Measurements from ENCODE around the gene ALCAM.

DNA sequence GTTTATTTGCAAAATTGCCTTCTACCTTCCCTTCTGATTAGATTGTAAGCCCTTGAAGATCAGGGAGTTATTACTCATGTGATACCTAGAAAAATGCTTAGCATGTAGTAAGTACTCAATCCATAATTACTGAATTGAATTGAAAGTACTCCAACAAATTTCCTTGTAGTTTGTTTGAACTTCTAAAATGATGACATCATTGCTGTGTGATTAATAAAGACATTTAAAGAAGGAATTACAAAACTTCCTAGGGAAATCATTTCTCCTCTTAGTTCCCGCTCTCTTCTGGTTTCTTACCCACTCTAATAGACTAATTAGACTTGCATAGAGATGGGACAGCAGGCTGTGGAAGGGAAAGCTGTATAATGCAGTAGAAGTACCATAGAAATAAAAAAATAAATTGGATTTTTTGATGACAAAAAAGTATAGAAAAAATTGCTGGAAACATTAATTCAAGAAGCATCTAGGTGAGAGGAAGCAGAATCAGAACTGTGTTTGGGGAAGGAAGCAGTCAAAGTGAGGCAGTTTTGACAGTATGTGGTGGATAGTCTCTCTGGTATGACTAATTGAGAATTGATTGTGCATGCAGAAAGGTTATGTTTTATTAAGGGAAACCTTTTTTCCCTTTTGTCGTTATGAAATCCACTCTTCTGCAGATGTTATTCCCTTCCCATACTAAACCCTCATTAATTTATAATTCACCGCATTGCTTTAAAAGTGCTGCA, 93.0 kb downstream of the ALCAM start:
- TF ChIP-seq TAF1 (IDR thresholded peaks at IDR 0.05; ENCODE audit: borderline replicate concordance, low read depth, low read length) = no peak
- TF ChIP-seq, protein P1, sequence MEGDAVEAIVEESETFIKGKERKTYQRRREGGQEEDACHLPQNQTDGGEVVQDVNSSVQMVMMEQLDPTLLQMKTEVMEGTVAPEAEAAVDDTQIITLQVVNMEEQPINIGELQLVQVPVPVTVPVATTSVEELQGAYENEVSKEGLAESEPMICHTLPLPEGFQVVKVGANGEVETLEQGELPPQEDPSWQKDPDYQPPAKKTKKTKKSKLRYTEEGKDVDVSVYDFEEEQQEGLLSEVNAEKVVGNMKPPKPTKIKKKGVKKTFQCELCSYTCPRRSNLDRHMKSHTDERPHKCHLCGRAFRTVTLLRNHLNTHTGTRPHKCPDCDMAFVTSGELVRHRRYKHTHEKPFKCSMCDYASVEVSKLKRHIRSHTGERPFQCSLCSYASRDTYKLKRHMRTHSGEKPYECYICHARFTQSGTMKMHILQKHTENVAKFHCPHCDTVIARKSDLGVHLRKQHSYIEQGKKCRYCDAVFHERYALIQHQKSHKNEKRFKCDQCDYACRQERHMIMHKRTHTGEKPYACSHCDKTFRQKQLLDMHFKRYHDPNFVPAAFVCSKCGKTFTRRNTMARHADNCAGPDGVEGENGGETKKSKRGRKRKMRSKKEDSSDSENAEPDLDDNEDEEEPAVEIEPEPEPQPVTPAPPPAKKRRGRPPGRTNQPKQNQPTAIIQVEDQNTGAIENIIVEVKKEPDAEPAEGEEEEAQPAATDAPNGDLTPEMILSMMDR (IDR thresholded peaks at IDR 0.05) = no peak
- TF ChIP-seq, protein P2, sequence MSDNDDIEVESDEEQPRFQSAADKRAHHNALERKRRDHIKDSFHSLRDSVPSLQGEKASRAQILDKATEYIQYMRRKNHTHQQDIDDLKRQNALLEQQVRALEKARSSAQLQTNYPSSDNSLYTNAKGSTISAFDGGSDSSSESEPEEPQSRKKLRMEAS (IDR thresholded peaks at IDR 0.05; ENCODE audit: low read depth) = no peak
- no peak for TF ChIP-seq MXI1 (IDR thresholded peaks at IDR 0.05; ENCODE audit: low read depth, low read length)
- TF ChIP-seq, protein P3, sequence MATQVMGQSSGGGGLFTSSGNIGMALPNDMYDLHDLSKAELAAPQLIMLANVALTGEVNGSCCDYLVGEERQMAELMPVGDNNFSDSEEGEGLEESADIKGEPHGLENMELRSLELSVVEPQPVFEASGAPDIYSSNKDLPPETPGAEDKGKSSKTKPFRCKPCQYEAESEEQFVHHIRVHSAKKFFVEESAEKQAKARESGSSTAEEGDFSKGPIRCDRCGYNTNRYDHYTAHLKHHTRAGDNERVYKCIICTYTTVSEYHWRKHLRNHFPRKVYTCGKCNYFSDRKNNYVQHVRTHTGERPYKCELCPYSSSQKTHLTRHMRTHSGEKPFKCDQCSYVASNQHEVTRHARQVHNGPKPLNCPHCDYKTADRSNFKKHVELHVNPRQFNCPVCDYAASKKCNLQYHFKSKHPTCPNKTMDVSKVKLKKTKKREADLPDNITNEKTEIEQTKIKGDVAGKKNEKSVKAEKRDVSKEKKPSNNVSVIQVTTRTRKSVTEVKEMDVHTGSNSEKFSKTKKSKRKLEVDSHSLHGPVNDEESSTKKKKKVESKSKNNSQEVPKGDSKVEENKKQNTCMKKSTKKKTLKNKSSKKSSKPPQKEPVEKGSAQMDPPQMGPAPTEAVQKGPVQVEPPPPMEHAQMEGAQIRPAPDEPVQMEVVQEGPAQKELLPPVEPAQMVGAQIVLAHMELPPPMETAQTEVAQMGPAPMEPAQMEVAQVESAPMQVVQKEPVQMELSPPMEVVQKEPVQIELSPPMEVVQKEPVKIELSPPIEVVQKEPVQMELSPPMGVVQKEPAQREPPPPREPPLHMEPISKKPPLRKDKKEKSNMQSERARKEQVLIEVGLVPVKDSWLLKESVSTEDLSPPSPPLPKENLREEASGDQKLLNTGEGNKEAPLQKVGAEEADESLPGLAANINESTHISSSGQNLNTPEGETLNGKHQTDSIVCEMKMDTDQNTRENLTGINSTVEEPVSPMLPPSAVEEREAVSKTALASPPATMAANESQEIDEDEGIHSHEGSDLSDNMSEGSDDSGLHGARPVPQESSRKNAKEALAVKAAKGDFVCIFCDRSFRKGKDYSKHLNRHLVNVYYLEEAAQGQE (IDR thresholded peaks at IDR 0.05; ENCODE audit: low read depth, low read length) = no peak
- no peak for TF ChIP-seq RAD21 (IDR thresholded peaks at IDR 0.05; ENCODE audit: low read length)
- no peak for TF ChIP-seq YY1 (IDR thresholded peaks at IDR 0.05; ENCODE audit: low read depth)
- TF ChIP-seq NFIC (IDR thresholded peaks at IDR 0.05; ENCODE audit: borderline replicate concordance) = no peak
- no peak for TF ChIP-seq EP300 (IDR thresholded peaks at IDR 0.05; ENCODE audit: borderline replicate concordance in 1 of 2, low read depth in 1 of 2, low read length in 1 of 2)
- TF ChIP-seq, protein P4, sequence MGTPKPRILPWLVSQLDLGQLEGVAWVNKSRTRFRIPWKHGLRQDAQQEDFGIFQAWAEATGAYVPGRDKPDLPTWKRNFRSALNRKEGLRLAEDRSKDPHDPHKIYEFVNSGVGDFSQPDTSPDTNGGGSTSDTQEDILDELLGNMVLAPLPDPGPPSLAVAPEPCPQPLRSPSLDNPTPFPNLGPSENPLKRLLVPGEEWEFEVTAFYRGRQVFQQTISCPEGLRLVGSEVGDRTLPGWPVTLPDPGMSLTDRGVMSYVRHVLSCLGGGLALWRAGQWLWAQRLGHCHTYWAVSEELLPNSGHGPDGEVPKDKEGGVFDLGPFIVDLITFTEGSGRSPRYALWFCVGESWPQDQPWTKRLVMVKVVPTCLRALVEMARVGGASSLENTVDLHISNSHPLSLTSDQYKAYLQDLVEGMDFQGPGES (IDR thresholded peaks at IDR 0.05; ENCODE audit: low read depth, low read length) = no peak

Measured in SK-N-SH (cell line).